ENCODE data around the gene ADGRG6. TPM values are rescaled to one million over a fixed set of nuclear protein-coding genes. Genes with fewer than 3 reads are reported as not detected.

Gene ADGRG6
- total RNA-seq: 17.7 and 19.3 TPM in 2 replicates

DNA sequence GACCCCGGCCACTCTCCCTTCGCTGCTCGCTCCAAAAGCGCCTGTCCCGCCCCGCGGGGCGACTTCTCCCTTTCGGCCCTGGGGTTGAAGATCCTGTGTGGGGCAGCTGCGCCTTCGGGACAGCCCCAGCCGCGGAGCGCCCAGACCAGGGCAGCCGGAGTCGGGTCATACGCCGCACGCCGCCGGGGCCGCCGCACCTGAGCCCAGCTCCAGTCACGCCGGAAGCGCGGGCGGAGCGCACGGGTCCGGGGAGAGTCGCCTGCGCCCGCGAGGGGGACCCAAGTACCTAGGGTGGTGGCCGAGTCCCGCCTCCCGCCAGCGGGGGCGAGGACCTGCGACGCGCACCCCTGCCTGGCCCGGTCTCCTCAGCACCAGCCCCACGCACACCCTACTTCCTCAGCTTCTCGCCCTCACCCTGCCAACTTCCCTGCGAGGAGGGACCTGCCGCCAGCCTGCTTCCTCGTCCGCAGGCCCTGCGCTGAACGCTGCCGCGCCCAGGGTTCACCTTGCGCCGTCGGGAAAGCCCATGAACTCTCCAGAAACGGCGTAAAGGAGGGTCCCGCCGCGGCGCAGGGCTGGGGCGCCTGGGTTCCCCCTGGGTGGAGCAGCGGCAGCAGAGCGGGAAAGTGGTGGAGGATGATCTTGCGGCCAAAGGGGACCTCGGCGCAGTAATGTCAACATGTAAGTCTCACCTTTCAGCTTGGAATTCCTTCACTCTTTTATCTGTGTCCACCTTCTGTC lies at the start of gene ADGRG6:
Gene ADGRG6 (plus strand): TSS at position 357 of the 741 bp plus-strand sequence. CDS start 323 bp downstream, at position 680.

Other genes starting within 250 kb of the ADGRG6 start
- not detected in 2 replicates for gene GJE1, start 169.1 kb upstream of the ADGRG6 start, total RNA-seq
- 0.11 and 0.31 TPM in 2 replicates for gene NMBR, start 154.9 kb upstream of the ADGRG6 start, total RNA-seq
- 42.6 and 49.8 TPM in 2 replicates for gene VTA1, start 154.7 kb upstream of the ADGRG6 start, total RNA-seq